ENCODE measurements around the gene S100A1. TPM values are rescaled to one million over a fixed set of nuclear protein-coding genes. Genes with fewer than 3 reads are reported as not detected.

S100A1 gene
- total RNA-seq, 2 experiments from 2014 or later, result not detected

GRCh38 chr1:153678519-153679336 is 50.5 kb downstream of the S100A1 start, which contains the start of gene NPR1:
NPR1 (plus strand) TSS chr1:153678688; CDS start chr1:153679109, 421 bp downstream.
- Mint-ChIP-seq H3K9me3 (no peaks in the 10 kb centered on the region), H3K27ac (no peak within 1 kb of the TSS), H3K36me3 (ENCODE audit: low read depth) (no peaks in the 10 kb centered on the region), H3K4me3 (peak within 1 kb of the TSS; percentile 92), H3K27me3 (peaks cover 62% of the 10 kb centered on the region), H3K4me1 (ENCODE audit: low read depth) (peaks cover 20% of the 10 kb centered on the region)
- Histone ChIP-seq H3K9me3 (ENCODE audit: control insufficient read depth in 1 of 2, insufficient read depth in 1 of 2, low read length in 2 of 2) (no peaks in the 10 kb centered on the region), H3K27ac (ENCODE audit: low read depth in 1 of 2, low read length in 2 of 2) (no peak within 1 kb of the TSS), H3K4me3 (ENCODE audit: low read length) (peak within 1 kb of the TSS; percentile 44), H3K4me1 (ENCODE audit: insufficient read depth, low read length) (peaks cover 25% of the 10 kb centered on the region), H3K36me3 (ENCODE audit: insufficient read depth, low read length) (no peaks in the 10 kb centered on the region), H3K27me3 (ENCODE audit: control insufficient read depth in 1 of 2, insufficient read depth in 2 of 2, low read length in 2 of 2) (peaks cover 30 to 35% of the 10 kb centered on the region in 2 experiments)
- peak in 7 of 14 experiments; percentile 6 to 58 (median 17) for DNase-seq
- intact Hi-C loops (cut with DNase I, micrococcal nuclease), result loop anchor here in 1 of 2 experiments (1.0 to 10.0 kb wide), 3 partner anchors 74 to 306 kb away; partner anchors contain the start of gene GATAD2B
- CTCF ChIA-PET, result interaction anchor here (1.0 to 1.4 kb wide), 3 partner anchors 19 to 146 kb away, joined by 3 to 12 read pairs (median 3); no protein-coding TSS in a partner anchor
- ATAC-seq (ENCODE audit: poor library complexity), result peak; percentile 51
- no peak for TF ChIP-seq CTCF (IDR thresholded peaks at IDR 0.05)
- POLR2A ChIA-PET, result interaction anchor here (1.4 to 2.7 kb wide), 2 partner anchors 45 to 49 kb away, joined by 4 to 12 read pairs; partner anchors contain the start of genes CHTOP and INTS3

GRCh38 chr1:153679337-153680119 is 51.3 kb downstream of the S100A1 start:
- POLR2A ChIA-PET, result interaction anchor here (2.7 kb wide), 1 partner anchor 45 kb away, joined by 12 read pairs; the partner anchor contains the start of gene CHTOP

More at GRCh38 chr1:153679337-153680119, 51.3 kb downstream of the S100A1 start:
- peak; percentile 73 for ATAC-seq (ENCODE audit: poor library complexity)
- Histone ChIP-seq H3K4me1 (ENCODE audit: insufficient read depth, low read length) (peaks cover 25% of the 10 kb centered on the region), H3K27ac (ENCODE audit: low read depth in 1 of 2, low read length in 2 of 2) (no peak overlapping the region), H3K27me3 (ENCODE audit: control insufficient read depth in 1 of 2, insufficient read depth in 2 of 2, low read length in 2 of 2) (peaks cover 30 to 35% of the 10 kb centered on the region in 2 experiments), H3K4me3 (ENCODE audit: low read length) (peak overlapping the region; percentile 44), H3K36me3 (ENCODE audit: insufficient read depth, low read length) (no peaks in the 10 kb centered on the region), H3K9me3 (ENCODE audit: control insufficient read depth in 1 of 2, insufficient read depth in 1 of 2, low read length in 2 of 2) (no peaks in the 10 kb centered on the region)
- Mint-ChIP-seq H3K27me3 (peaks cover 67% of the 10 kb centered on the region), H3K4me3 (peak overlapping the region; percentile 87), H3K9me3 (no peaks in the 10 kb centered on the region), H3K36me3 (ENCODE audit: low read depth) (no peaks in the 10 kb centered on the region), H3K27ac (no peak overlapping the region), H3K4me1 (ENCODE audit: low read depth) (peaks cover 20% of the 10 kb centered on the region)
- no peak for TF ChIP-seq CTCF (IDR thresholded peaks at IDR 0.05)
- CTCF ChIA-PET, result interaction anchor here (0.6 to 1.7 kb wide), 2 partner anchors 69 to 592 kb away, joined by 4 read pairs; no protein-coding TSS in a partner anchor
- intact Hi-C loops (cut with DNase I, micrococcal nuclease), result loop anchor here in 1 of 2 experiments (2.0 to 10.0 kb wide), 2 partner anchors 245 to 305 kb away; partner anchors contain the start of gene GATAD2B
- DNase-seq, result peak in 8 of 14 experiments; percentile 5 to 59 (median 32)

Measured in CD4-positive, alpha-beta T cell (primary cell).